ENCODE measurements around the gene RAB7B.

Gene RAB7B

DNA sequence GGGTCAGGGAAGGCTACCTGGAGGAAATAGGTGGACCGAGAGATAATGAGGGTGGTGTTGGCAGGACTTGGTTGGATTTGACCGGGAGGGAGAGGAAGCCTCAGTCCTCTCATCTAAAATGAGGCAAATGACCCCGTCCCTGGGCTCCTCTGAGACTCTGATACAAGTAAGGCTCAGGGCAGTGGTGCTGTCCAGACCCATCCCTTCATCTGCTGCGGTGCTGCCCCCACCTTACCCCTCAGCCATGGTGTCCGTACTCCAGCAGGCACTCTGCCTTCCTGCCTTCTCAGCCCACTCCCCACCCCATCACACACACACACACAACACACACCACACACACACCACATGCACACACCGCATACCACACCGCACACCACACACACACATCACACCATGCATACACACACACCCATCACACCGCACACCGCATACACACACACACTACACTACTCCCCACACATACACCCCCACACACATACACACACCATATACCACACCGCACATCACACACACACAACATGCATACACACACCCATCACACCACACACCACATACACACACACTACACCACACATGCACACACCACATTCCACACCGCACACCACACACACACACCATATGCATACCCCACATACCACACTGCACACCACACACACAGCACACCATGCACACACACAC lies 30.6 kb downstream of the RAB7B start:
- no peak for DNase-seq

DNA sequence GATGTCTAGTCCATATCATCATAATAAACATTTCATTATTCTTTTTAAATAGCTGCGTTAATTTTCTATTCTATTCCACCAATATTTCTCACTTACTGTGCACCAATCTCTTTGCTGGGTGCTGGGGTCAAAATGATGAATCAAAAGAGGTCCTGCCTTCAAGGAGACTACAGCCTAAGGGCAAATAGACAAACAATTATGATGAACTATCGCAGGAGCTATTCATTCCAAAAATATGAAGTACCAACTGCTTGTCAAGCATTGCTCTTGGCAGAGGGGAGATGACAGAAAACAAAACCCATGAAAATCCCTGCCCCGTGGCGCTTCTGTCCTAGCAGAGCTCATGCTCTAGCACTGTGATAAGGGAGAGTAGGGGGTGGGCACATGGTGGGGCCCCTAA lies 31.1 kb downstream of the RAB7B start:
- no peak for DNase-seq

DNA sequence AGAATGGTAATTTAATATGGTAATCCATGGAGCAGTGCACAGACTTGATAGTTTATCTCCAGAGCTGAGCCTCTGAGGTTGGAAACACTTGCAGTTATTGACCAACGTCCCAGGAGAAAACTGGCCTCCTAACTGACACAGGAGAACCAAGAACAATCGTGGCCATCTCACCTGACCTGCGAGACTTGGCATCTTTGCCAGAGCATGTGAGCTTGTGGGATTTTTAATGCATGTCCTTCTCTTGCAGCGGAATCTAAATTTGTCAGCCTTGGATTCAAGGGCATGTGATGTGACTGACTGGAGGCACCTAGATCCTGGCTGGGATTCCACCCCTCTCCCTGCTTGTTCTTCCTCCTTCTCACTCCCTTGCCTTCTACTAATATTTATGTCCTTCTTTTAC lies 32.1 kb downstream of the RAB7B start:
- DNase-seq: no peak

DNA sequence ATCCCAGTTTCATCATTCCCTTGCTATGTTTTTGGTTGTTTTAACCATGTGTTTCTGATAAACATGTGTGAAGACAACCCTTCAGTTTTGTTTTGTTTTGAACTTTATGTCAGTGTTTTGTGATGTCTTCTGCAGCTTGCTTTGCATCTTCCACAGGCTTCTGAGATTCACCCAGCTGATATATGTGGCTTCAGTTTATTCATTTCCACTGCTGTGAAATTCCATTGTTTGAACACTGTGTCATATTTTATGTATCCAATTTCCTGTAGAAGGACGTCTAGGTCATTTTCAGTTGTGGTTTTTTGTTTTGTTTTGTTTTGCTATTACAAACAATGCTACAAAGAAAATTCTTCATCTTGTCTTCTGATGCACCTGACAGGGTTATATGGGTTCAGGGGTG lies 32.7 kb downstream of the RAB7B start:
- DNase-seq: no peak

DNA sequence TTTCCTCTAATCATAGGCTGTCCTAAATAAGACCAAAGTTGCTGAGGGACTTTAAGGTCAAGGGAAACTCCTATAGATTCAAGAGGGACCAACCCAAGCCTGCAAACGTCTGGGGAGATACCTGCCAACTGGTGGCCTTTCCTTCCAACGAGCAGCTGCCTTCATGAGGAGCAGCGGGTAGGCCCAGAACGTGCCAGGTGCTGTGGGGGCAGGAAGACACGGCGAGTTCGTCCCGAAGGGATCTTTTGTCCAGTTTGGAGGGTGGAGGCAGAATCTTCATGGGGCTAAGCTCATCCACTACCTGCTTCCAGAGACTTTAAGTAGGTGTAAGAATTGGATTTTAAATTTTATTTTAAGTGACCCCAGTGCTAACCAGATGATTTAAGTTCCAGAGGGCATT lies 34.0 kb downstream of the RAB7B start:
- no peak for DNase-seq

DNA sequence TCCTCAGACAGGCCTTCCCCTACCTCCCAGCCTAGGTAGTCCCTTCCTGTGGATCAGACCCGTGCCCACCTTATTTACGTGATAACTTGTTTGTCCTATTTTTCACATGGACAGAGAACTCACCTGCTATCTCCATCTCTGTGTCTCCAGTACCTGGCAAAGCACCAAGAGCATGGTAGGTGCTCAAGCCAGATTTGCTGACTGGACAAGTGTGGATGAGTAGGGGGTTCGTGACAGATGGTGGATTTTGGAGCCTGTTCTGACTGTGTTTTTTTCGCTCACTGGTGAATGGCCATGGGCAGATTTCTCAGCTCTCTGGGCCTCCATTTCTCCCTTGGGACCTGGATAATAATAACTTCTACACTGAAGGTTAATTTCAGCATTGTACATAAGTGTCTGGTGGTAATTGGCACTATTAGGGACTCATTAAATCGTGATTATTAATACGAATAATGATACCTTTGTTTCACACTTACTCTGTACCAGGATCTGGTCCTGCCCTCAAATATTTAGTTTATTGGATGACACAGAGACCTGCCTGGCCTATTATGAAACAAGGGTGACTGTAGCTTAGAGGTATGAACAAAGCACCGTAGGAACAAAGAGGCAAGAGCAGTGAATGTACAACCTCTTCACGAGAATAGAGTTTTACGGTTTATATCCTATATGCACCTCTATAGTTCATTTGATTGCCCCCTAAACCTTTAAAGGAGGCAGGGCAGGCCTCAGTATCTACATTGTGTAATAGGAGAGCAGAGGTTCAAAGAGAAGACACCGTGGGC lies 35.5 kb downstream of the RAB7B start:
- no peak for DNase-seq

DNA sequence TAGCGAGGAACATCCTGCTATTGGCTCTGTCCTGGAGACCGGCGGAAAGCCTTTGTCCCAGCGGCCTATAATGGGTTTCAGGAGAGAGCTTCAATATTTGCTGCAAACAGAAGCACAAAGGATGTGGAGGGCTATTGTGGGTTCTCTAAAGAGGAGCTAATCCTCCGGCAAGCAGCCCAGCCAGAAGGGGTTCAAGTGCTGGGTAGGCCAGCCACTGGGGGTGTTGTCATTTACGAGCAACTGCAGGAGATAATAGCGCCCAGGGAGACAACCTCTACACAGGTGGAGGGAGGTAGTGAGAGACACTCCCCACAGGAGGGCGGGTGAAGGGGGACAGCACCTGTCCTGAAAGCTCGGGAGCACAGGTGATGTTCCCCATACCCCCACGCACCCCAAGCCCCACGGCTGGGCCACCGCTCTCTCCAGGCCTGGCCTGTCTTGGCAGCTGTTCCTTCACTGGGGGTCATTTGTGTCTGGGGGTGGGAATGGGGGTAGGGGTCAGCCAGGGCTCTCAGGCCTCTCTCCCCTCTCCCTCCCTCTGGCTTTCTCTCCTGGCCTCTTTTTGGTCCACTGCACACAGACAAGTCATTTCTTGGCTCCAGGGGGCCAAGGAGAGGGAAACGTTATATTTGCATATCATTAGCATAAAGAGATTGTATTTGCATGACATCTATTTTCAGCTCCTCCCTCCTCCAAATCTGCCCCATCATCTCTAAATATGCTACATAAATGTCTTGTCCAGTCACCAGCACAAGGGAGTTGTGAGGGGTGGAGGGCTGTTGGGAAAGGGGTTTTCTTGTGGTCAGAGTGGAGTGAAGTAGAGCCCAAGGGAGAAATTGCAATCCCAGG lies 37.9 kb downstream of the RAB7B start:
- no peak for DNase-seq

DNA sequence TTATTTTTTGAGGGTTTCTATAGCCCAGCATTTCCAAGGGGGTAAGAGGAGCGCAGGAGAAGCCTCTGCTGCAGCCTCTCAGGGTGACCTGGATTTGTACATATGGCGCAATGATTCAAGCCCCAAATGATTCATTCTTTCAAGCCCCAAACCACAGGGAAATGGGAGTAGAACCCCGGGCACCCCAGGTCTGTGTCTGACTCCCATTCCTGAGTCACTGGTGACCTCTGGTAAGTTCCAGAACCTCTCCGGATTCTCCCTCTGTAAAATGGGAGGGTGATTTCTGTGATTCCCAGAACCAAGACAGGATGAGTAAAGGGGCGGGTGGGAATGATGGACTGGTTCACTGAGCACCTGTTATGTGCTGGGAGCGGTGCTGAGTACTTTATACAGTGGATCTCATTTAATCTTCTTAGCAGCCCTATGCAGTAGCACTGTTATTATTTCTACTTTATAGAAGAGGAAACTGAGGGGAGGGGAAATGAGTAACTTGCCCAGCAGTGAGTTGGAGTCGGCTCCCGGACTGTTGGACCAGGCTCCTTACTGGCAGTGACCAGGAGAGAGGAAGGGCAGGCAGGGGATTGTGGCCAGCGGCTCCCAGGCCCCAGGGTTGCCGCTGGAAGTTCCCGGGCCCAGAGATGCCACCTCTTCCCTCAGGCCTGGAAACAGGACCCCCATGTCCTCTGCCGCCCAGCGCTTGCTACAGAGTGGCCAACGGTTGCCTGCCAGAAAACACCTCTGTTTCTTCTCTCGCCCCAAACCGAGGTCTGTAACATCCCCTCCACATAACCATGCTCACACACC lies 39.6 kb downstream of the RAB7B start:
- DNase-seq: no peak

DNA sequence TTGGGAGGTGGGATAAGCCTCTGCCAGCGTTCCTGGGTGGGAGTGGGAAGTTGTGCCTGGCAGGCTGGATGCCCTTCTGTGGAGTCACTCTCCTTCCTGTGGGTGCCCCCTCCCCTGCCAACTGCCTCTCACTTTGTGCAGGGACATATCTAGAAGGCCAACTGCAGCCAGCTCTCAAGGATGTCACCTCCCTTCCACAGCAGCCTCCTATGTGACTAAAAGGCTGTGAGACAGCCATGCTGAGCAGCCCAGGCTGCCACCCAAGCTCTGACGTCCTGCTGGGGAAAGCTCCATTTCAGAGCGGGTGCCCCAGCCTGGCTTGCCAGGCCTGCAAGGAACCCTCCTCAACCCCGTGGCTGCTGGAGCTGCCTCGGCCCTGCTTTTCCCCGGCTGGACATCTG lies 40.4 kb downstream of the RAB7B start:
- DNase-seq: no peak

DNA sequence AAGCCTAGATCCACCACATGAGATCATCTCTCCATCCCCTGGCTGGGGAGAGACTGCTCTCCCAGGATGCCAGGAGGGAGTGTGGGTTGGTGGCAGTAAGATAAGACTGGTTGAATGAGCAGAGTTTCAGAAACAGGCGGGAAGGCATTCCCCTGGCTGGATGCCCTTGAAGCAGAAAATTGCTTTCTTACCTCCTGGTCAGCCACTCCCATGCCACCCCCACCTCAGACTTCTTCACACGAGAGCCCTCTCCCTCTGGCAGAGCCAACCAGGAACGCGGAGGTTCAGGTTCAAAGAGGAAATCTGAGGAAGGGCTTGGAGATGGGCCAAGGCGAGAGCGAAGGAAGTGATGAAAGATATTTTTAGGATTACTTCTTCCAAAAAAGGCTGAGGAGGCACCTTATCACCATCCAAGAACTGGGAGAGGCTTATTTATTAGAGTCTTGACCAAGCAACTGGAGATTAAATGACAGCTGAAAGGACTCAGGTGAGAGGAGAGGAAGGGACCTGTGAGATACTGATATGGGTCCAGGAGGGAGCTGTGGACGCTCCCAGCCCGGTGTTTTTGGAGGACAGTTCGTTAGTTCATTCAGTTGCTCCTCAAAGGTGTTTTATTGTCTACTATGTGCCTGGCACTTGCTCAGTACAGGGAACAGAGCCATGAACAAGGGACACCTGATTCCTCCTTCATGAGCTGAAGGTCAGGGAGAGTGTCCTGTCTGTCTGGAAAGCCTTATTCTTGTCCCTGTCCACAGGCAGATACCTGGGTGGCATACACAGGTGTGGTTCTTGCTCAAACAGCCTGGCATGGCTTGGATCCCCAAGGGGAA lies 41.0 kb downstream of the RAB7B start:
- no peak for DNase-seq

DNA sequence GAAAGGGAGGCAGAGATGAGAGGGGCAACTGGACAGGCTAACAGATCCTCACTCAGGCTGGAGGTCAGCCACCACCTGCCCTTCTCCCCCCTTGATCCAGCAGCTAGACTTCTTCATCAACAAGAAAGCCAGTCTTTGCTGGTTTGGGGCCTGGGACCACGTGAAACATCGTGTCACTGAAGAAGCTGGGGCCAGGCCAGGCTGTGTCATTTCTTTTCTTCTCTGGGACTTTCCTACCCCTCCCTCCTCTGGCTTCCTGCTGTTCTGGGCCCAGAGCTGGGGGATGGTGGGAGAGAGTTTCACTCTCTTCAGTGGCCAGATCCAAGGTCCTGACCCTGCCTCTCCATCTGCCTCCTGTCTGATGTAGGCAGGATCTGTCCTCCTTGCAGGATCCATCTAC lies 41.8 kb downstream of the RAB7B start:
- DNase-seq: no peak

DNA sequence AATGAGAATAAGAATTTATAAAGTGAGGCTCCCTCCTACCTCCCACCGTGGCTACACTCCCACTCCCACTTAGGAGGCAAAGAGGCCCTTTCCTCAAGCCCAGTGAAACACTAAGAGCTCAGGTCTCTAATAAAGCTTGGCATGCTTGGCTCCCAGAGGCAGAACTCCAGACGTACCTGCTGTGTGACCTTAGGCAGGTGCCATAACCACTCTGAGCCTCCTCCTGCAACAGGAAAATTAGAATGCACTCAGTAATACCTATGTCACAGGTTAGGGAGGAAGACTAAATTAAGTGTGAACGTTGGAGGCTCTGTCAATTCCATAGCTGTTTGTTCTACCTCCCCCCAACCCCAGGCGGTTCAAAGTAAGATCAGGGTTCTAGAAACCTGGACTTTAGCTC lies 43.4 kb downstream of the RAB7B start:
- no peak for DNase-seq

DNA sequence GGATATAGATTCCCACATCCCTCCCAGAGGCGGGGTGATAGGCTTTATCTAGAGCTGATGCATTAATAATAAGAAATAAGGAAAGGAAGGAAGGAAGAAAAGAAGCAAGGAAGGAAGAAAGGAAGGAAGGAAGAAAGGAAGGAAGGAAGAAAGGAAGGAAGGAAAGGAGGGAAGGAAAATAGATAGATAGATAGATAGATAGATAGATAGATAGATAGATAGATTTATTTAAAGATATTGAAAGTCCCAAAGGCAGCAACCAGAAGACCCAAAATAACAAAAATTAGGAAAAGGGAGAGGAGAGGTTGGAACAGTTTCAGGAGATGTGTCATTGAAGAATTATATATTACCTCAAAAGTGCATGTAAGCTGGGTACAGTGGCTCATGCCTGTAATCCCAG lies 47.7 kb downstream of the RAB7B start:
- DNase-seq: no peak

DNA sequence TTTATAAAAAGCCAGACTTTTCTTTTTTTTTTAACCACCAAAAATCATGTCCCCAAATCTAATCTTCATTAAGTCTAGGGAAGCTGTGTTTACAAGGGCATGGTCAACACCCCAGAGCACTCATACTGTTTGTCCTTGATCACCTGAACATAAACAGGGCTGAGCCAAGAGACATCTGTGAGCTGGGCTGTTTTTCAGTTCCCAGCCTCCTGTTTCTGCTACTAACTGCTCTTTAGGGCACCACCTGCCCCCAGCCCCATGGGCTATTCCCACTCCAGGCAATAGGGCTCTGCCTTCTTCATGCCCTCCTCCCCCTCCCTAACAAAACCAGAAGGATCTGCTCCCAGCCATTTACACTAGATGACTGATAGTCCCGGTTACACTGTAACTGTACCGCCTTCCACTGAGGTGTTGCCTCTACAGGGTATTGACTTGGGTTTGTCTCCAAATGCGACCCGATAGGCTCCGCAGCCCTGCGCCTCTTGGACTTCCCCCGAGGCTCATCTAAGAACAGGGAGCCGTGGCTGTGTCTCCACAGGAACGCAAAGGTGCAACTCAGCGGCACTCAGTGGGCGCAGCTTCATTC lies 48.3 kb downstream of the RAB7B start:
- DNase-seq: no peak

DNA sequence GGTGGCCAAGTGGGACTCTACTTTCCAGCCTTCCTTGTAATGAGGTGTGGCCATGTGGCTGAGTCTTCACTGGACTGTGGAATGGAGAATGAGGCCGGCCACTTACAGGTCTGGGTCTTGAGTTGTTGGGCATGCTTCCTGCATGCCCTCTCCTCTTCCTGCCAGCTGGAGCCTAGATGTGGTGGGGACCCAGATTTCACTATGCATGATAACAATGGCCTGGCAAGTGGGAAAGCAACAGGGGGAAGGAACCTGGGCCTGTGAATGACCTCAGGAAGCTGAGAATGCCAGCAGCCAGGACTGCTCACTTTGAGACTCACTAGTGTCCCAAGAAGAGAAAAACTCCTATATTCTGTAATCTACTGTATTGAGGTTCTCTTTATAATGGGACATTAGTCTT lies 51.4 kb downstream of the RAB7B start:
- DNase-seq: no peak

DNA sequence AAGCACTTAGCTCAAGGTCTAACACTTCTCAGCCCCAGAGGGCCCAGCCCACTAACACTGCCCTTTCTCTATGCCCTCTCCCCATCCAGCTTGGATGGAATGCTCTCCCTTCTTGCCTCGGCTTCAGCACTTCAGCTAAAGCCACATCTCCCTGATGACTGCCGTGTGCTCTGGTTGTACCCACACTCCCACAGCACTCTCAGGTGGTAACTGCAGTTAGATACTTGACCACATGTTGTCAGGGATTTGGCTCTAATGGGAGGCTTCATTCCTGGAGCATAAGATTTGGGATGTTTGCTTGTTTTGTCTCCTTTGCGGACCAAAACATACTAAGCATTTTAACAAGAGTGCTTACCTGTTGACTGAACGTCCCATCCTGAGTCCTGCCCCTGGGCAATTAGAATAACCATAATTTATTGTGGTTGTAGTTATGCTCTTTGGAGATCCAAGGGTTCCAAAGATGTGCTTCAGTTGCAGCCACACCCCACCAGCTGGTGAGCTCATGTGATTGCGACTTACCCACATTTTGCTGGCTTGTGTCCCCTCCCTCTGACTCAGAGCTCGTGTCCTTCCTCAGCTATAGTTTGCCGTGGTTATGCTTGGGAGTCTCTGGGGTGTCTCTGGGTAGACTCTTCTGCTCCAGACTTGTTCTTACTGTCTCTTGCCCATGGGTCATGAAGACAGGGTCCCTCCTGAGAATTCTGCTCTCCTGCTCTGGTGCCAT lies 52.2 kb downstream of the RAB7B start:
- no peak for DNase-seq

DNA sequence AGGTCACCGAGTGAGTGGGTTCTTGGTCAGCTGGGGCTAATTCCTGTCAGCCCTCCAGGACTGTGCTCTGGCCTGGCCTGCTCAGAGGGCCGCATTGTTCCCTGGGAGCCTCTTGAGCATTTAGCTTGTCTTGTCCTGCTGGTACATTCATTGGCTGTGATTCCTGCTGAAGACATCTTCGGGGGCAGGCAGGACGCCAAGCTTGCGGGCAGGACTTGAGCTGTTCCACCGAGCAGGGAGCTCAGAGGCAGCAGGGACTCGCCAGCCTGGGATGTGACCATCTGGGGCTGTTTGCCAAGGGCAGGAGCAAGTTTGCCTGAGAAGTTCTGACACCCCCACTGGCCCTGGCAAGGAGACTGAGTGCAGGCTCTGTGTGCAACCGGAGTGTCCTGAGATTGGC lies 52.9 kb downstream of the RAB7B start:
- DNase-seq: no peak

DNA sequence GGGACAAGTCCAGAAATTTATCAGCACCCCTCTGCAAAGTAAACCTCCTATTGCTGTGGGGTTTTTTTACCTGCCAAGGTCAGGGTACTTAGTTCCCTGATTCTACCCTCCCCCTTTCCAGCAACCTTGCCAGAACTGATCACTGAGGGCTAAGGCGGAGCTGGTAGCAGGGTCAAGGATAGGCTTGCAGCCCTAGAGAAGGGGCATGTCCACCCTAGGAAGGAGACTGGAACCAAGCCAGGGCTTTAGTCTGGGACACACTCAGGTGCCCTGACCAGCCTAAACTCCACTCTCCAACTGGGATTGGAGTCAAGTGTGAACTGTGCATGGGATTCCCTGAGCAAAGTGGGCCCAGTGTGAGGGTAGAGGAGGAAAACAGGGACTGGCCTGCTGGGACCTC lies 53.4 kb downstream of the RAB7B start:
- no peak for DNase-seq

DNA sequence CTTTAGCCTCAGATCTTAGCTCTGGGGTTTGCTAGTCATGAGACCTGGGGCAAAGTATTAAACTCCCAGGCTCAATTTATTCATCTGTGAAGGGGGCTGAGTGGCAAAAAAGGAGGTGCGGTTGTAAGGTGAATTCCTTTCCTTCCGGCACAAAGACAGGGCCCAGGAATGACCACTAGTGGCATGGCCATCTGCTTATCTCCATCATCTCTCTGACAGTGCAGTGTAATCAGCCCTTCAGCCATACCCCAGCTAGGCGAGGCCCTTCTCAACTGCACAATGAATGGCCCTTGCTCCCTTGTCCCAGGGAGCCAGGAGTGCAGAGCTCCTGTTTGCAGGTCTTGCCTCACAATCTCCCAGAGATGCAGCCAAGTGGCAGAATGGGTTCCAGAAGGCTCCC lies 54.3 kb downstream of the RAB7B start:
- no peak for DNase-seq

DNA sequence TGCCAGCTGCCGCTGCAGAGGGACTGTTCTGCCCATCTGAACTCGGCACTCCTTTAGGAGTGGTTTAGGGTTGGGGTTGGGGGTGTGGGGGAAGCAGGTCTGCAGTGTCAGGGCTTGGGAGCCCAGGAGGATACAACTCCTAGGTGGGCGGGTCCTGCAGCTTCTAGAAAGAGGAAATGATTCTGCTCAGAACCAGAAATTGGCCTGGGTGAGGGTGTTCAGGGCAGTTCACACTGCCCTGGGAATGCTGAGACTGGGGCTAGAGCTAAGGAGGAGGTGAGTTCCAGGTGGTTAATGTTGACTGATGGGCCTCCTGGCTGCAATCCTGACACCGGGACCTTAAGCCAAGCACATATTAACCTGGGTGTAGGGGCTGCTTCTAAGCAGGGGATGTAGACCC lies 55.2 kb downstream of the RAB7B start:
- no peak for DNase-seq

DNA sequence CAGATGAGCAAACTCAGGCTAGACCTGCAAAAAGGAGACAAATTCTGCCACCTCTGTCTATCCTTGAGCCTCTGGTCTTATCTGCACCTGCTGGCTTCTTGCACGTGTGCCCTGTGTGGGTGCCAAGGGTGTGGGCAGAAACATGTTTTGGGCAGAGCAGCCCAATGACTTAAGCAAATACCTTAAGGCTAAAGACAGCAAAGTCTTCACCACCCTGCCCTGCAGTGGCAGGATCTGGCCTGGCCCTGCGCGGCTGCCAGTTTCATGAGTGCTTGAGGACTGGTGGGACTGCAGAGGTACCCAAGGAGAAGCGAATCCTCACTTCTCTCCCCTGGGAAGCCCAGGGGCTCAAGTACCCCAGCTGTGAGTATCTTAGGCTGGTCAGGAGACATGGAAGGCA lies 56.2 kb downstream of the RAB7B start:
- no peak for DNase-seq
